Muscle of leg (tissue), 11 donors: ENCODE measurements around the gene ANTXR2. TPM values are rescaled to one million over a fixed set of nuclear protein-coding genes. Genes with fewer than 3 reads are reported as not detected.
A peak's percentile ranks its signal among the peaks of the same experiment; 100 is the strongest.

Source experiments
- DNase-seq: peaks from one replicate; pipeline ENCODE4 v3.0.0; 2013
- H3K27ac ChIP-seq: one replicate; pipeline ENCODE4 v1.5.1; 2013; ENCODE audit warnings: mild to moderate bottlenecking, low read length, control low read depth
- H3K27me3 ChIP-seq: one replicate; pipeline ENCODE4 v1.6.1; 2013; ENCODE audit warnings: low read length; ENCODE audit not compliant: control insufficient read depth, insufficient read depth
- H3K36me3 ChIP-seq: one replicate; pipeline ENCODE4 v1.6.1; 2013; ENCODE audit warnings: low read length; ENCODE audit not compliant: control insufficient read depth, insufficient read depth
- H3K4me1 ChIP-seq: one replicate; pipeline ENCODE4 v1.6.1; 2013; ENCODE audit warnings: low read length; ENCODE audit not compliant: control insufficient read depth, insufficient read depth
- H3K4me3 ChIP-seq: one replicate; pipeline ENCODE4 v1.5.1; 2013; ENCODE audit warnings: low read length, control low read depth
- H3K9me3 ChIP-seq: replicated peaks from 2 replicates; pipeline ENCODE4 v1.6.1; 2013; ENCODE audit warnings: low read depth, low read length; ENCODE audit not compliant: control insufficient read depth
- WGBS: methylation state at CpG from one replicate; pipeline ENCODE4 v1.1.5; 2013; ENCODE audit warnings: missing lambda C conversion rate; ENCODE audit not compliant: insufficient coverage; 5-methylcytosine and 5-hydroxymethylcytosine counted together
- polyA plus RNA-seq, 8 donors: library from polyadenylated mRNA; unstranded; fragments of 120-200 nt; gene quantifications; one replicate each; pipeline versions ENCODE4 v1.2.1 to v1.2.3, GENCODE V29; 2013; ENCODE audit warnings: inconsistent platforms in 1 of 8, low replicate concordance in 1 of 8; ENCODE audit not compliant: insufficient read length in 8 of 8, insufficient read depth in 1 of 8
- total RNA-seq: library from RNA; stranded (reverse); fragments of 120-200 nt; gene quantifications from one replicate; pipeline ENCODE4 v1.2.4, GENCODE V29; 2013

The ANTXR2 gene
- total and polyA plus RNA-seq, 9 donors: 72.7 to 135 (median 102) TPM

DNA sequence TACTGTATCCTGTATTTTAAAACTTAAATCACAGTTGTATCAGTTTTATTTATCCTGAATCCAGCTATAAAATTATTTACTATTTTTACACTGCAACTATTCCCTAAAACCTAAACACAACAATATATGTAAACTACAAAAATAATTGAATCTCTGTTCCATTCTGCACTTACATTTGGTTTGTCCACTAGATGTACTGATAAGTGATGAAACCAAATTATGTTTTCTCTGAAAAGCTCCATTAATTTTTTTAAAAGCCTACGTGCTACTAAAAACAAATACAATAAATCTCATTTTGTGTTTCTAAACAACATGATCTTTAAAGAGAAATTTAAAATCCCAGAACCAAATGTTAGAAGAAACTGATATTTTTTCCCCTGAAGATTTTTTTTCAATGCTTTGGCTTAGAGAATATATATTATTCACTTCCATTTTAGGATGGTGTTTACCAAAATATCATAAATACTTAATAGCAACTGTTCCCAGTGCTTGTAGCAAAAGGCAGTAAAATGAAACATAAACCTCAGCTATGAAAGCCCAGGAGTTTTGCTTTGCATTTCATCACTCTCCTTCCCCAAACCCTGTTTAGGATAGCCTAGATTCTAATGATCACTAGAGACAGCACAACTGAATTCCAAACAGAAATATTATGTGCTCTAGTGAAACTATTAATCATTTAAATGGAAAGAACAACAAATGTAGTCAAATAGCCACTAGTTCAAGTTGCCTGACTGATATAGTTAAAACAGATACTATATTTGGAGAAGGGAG lies 19.7 kb downstream of the ANTXR2 start:
- Histone ChIP-seq H3K4me1 (no peaks in the 10 kb centered on the region), H3K27ac (peak overlapping the region; percentile 17), H3K4me3 (no peak overlapping the region), H3K9me3 (no peaks in the 10 kb centered on the region), H3K36me3 (peaks cover 18% of the 10 kb centered on the region), H3K27me3 (no peaks in the 10 kb centered on the region)
- no CpG with 5 or more reads among the region's 1 CpG for WGBS
- DNase-seq: peak; percentile 61

DNA sequence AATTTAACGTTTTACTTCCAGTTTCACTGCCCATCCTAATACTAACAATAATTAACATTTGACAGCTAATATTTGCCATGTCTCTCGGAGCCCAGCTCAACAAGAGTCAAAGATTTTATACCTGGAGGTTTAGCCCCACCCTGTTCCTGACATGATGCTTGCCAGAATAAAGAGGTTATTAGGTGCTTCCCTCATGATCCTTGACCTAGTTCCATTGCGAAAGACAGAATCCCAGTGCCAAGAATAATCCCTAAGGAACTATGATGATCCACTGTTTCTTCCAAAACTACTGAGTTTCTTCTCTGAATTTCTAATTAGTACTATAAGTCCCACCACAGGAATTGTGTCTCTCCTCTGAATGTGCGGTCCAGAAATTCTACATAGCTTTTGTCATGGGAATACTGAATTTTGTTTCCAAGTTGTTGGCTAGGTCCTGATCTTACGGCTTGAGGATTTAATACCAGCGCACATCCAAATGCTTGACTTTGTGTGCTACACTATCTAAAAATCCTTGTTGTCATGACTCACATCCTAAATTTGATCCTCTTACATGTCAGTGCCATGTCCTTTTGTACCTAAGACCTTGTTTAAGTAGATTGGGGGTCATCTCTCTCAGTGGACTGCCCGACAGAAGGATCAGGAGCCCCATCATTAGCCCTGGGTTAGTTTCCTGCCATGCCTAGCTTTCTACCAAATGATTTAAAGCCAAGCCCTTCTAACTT lies 23.1 kb downstream of the ANTXR2 start:
- WGBS: 66% methylated on average over 3 of the region's 7 CpGs
- peaks cover 17% of the 10 kb centered on the region for H3K36me3 ChIP-seq

DNA sequence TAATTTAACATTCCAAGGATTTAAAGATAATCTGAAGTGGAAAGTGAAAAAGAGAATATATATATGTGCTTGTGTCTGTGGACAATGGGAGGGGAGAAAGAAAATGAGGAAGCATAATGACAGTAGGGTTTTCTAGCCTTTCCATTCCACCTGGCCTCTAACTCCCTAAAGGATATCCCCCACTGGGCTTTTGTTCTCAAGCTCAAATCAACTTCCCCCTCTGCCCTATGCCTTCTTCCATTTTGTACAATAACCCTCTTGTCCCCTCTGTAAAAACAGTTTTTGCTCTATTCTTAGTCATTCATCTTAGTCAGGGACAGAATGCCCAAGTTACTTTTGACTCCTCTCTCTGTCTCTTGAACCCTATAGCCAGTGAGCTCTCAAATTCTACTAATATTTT lies 23.6 kb downstream of the ANTXR2 start:
- Histone ChIP-seq H3K4me1 (no peaks in the 10 kb centered on the region), H3K27me3 (no peaks in the 10 kb centered on the region), H3K27ac (no peak overlapping the region), H3K9me3 (no peaks in the 10 kb centered on the region), H3K36me3 (peaks cover 16% of the 10 kb centered on the region), H3K4me3 (no peak overlapping the region)
- DNase-seq: no peak

More for the DNA sequence above, 23.1 kb downstream of the ANTXR2 start:
- H3K4me1 ChIP-seq: no peaks in the 10 kb centered on the region
- H3K9me3 ChIP-seq: no peaks in the 10 kb centered on the region
- H3K27ac ChIP-seq: no peak overlapping the region
- DNase-seq: no peak
- H3K4me3 ChIP-seq: no peak overlapping the region
- no peaks in the 10 kb centered on the region for H3K27me3 ChIP-seq

DNA sequence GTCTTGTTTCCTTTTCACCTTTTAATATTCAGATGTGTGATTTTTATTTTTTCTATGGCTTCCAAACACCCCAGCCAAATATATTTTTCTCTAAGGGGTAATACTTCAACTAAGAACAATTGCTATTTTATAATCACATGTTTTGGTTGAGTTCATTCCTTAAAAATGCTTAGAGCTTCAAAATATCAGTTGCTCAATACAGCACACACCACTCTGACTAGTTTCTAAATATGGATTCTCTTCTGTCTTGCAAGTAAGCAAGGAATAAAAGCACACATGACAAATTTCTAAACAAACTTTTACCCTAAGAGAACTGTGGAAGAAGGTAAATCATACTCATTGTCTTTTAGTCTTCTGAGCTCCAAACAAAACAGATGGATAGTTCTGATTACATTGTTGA lies 27.2 kb downstream of the ANTXR2 start:
- H3K27ac ChIP-seq: no peak overlapping the region
- H3K4me3 ChIP-seq: no peak overlapping the region
- no peaks in the 10 kb centered on the region for H3K27me3 ChIP-seq
- H3K9me3 ChIP-seq: no peaks in the 10 kb centered on the region
- DNase-seq: peak; percentile 79
- H3K4me1 ChIP-seq: peaks cover 3% of the 10 kb centered on the region
- peaks cover 14% of the 10 kb centered on the region for H3K36me3 ChIP-seq

GRCh38 chr4:80043541-80043940 lies 29.5 kb downstream of the ANTXR2 start:
- peaks cover 3% of the 10 kb centered on the region for H3K4me1 ChIP-seq

GRCh38 chr4:80042821-80043220 lies 30.2 kb downstream of the ANTXR2 start:
- Histone ChIP-seq H3K9me3 (peaks cover 3% of the 10 kb centered on the region), H3K27ac (no peak overlapping the region), H3K4me3 (no peak overlapping the region), H3K36me3 (peaks cover 4% of the 10 kb centered on the region), H3K27me3 (no peaks in the 10 kb centered on the region), H3K4me1 (peaks cover 3% of the 10 kb centered on the region)
- DNase-seq: no peak
- WGBS: no CpG with 5 or more reads among the region's 2 CpGs

More at GRCh38 chr4:80043541-80043940, 29.5 kb downstream of the ANTXR2 start:
- WGBS: no CpG with 5 or more reads among the region's 3 CpGs
- Histone ChIP-seq H3K4me3 (no peak overlapping the region), H3K27me3 (no peaks in the 10 kb centered on the region), H3K9me3 (peaks cover 3% of the 10 kb centered on the region), H3K27ac (no peak overlapping the region), H3K36me3 (peaks cover 4% of the 10 kb centered on the region)
- DNase-seq: peak; percentile 70

DNA sequence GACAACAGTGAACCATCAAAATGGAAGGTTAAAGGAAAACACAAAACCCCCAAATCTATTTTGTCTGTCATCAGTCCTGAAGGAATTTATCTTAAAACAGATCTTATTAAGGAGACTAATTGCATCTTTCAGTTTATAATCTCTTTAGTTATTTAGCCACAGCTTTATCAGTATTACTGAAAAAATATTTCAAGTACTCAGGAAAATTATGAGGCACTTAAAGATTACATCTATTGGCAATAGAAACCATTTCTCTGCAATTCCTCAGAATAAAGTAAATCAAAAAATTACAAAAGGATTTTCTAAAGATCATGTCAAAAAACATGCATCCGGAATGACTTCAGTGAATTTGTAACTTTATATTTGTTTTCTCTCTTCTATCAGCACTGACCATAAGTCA lies 35.2 kb downstream of the ANTXR2 start:
- whole genome bisulfite sequencing: no CpG with 5 or more reads among the region's 1 CpG
- no peak for DNase-seq
- H3K9me3 ChIP-seq: peaks cover 3% of the 10 kb centered on the region
- H3K27me3 ChIP-seq: no peaks in the 10 kb centered on the region
- H3K4me1 ChIP-seq: peaks cover 4% of the 10 kb centered on the region
- H3K36me3 ChIP-seq: peaks cover 2% of the 10 kb centered on the region
- H3K4me3 ChIP-seq: no peak overlapping the region
- H3K27ac ChIP-seq: peak overlapping the region; percentile 75

DNA sequence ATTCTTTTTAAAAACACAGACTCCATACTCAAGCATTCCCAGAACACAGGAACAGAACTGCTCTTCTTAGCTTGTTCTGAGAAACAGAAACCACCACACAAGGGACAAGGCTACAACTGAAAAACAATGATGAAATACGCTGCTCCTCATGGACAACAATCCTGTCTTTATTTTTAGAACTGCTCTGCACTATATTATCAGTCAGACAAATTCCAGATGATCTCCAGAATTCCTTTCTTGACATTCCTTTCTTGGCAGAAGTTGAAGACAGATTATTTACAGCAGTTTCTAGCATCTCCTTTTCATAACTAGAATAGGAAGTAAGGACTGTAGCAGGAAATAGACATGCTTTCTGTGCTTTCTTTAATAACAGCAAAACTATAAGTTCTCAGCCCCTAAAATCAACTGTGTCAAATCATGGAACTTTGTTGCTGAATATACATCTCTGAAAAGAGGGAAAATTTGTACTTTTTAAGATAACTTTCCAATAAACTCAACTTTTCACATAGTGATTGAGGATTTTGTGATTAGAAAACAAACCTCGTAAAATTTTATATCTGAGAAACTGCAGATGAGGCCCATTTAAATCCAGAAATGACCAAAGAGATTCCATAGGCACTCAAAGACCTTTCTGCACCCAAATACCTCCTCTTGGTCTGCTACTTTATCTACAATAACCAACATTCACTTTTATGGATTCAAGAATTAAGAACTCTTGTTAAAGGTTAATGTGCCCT lies 35.9 kb downstream of the ANTXR2 start:
- Histone ChIP-seq H3K27ac (peak overlapping the region; percentile 75), H3K4me1 (peaks cover 4% of the 10 kb centered on the region), H3K4me3 (no peak overlapping the region), H3K27me3 (no peaks in the 10 kb centered on the region), H3K36me3 (peaks cover 2% of the 10 kb centered on the region), H3K9me3 (peaks cover 3% of the 10 kb centered on the region)
- WGBS: no CpG with 5 or more reads among the region's 2 CpGs
- DNase-seq: peak; percentile 96

DNA sequence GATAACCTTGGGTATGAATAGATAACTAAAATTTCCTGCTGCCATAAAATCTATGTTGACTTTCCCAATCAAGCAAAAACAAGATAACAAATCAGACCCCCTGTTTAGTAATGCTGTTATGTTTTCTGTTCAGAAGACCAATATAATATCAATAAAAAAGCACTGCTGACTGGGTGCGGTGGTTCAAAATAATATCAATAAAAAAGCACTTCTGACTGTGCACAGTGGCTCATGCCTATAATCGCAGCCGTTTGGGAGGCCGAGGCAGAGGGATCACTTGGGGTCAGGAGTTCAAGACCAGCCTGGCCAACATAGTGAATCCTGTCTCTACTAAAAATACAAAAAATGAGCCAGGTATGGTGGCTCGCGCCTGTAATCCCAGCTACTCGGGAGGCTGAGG lies 36.7 kb downstream of the ANTXR2 start:
- peaks cover 4% of the 10 kb centered on the region for H3K4me1 ChIP-seq
- H3K27me3 ChIP-seq: no peaks in the 10 kb centered on the region
- no peak for DNase-seq
- H3K36me3 ChIP-seq: peaks cover 2% of the 10 kb centered on the region
- no peak overlapping the region for H3K4me3 ChIP-seq
- H3K9me3 ChIP-seq: peaks cover 3% of the 10 kb centered on the region
- peak overlapping the region; percentile 75 for H3K27ac ChIP-seq
- 93% methylated on average over 3 of the region's 7 CpGs for WGBS

- WGBS: 88% methylated on average over 1 of the region's 2 CpGs
- peaks cover 3% of the 10 kb centered on the region for H3K9me3 ChIP-seq
- H3K36me3 ChIP-seq: peaks cover 2% of the 10 kb centered on the region
- H3K4me1 ChIP-seq: peaks cover 4% of the 10 kb centered on the region
- H3K27me3 ChIP-seq: no peaks in the 10 kb centered on the region
- H3K27ac ChIP-seq: no peak overlapping the region
- H3K4me3 ChIP-seq: no peak overlapping the region
- peak; percentile 45 for DNase-seq
These were observed 37.7 kb downstream of the ANTXR2 start for GRCh38 chr4:80035336-80035735.
